ENCODE data around the gene PRDX5. TPM values are rescaled to one million over a fixed set of nuclear protein-coding genes. Genes with fewer than 3 reads are reported as not detected.

The PRDX5 gene
- total RNA-seq, 6 donors from 2014 or later = 146 to 493 (median 309) TPM

DNA sequence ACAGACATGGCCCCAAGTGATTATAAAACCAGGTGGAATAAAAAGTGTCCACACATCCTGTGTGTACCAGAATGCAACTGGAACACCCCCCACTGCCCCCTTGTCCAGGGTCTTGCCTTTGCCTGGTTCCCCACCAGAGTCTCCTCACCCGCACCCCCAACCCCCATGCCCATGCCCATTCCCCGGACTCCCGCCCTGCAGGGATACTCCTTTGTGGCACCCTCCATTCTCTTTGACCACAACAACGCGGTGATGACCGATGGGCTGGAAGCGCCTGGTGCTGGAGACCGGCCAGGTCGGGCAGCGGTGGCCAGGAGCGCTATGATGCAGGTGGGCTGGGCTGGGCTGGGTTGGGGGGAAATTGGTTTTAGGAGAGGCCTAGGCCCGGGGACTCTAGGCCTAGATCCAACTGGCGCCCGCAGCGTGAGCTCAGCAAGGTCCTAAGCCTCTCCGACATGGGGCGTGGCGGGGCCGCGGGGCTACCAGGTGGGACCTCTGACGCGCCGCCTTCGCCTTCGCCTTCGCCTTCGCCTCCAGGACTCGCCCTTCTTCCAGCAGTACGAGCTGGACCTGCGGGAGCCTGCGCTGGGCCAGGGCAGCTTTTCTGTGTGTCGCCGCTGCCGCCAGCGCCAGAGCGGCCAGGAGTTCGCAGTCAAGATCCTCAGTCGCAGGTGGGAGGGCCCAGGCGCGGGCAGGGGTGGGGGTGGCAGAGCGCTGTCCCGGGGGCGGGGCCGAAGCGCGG is 50.2 kb downstream of the PRDX5 start:
- 92 to 94% methylated on average over 35 to 46 of the region's 46 CpGs for WGBS, 2 donors
- TF ChIP-seq POLR2AphosphoS5 (IDR thresholded peaks at IDR 0.05) = no peak
- TF ChIP-seq POLR2A (IDR thresholded peaks at IDR 0.05) = no peak
- TF ChIP-seq EP300 (IDR thresholded peaks at IDR 0.05) = no peak
- TF ChIP-seq, protein P1, sequence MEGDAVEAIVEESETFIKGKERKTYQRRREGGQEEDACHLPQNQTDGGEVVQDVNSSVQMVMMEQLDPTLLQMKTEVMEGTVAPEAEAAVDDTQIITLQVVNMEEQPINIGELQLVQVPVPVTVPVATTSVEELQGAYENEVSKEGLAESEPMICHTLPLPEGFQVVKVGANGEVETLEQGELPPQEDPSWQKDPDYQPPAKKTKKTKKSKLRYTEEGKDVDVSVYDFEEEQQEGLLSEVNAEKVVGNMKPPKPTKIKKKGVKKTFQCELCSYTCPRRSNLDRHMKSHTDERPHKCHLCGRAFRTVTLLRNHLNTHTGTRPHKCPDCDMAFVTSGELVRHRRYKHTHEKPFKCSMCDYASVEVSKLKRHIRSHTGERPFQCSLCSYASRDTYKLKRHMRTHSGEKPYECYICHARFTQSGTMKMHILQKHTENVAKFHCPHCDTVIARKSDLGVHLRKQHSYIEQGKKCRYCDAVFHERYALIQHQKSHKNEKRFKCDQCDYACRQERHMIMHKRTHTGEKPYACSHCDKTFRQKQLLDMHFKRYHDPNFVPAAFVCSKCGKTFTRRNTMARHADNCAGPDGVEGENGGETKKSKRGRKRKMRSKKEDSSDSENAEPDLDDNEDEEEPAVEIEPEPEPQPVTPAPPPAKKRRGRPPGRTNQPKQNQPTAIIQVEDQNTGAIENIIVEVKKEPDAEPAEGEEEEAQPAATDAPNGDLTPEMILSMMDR (IDR thresholded peaks at IDR 0.05) = no peak
- peak in 1 of 2 donors; percentile 84 for DNase-seq
- ATAC-seq (ENCODE audit: low FRiP score in 2 of 2) = no peak
- H3K27me3 ChIP-seq = no peaks in the 10 kb centered on the region
- H3K27ac ChIP-seq = no peak overlapping the region
- no peak overlapping the region for H3K4me3 ChIP-seq
- no peaks in the 10 kb centered on the region for H3K9me3 ChIP-seq
- peaks cover 23 to 84% (median 78%) of the 10 kb centered on the region in 4 donors for H3K36me3 ChIP-seq
- no peaks in the 10 kb centered on the region for H3K4me1 ChIP-seq

DNA sequence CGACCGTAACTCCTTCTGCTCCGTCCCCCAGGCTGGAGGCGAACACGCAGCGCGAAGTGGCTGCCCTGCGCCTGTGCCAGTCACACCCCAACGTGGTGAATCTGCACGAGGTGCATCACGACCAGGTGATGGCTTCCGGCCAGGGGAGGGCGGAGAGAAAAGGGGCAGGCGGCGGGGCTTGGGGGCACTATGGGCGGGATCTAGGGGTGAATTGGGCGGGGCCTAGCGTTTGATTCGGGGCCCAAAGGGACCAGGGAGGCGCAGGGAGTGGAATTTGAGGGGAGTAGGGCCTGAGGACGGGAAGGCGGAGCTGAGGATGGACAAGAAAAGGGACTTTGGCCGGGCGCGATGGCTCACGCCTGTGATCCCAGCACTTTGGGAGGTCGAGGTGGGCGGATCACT is 50.8 kb downstream of the PRDX5 start:
- no peak for DNase-seq
- H3K36me3 ChIP-seq = peaks cover 19 to 79% (median 72%) of the 10 kb centered on the region in 4 donors
- no peak overlapping the region for H3K4me3 ChIP-seq
- no peaks in the 10 kb centered on the region for H3K9me3 ChIP-seq
- no peak for ATAC-seq (ENCODE audit: low FRiP score in 2 of 2)
- TF ChIP-seq POLR2A (IDR thresholded peaks at IDR 0.05) = no peak
- TF ChIP-seq POLR2AphosphoS5 (IDR thresholded peaks at IDR 0.05) = no peak
- TF ChIP-seq, protein P1 (IDR thresholded peaks at IDR 0.05) = no peak
- TF ChIP-seq EP300 (IDR thresholded peaks at IDR 0.05) = no peak
- no peaks in the 10 kb centered on the region for H3K27me3 ChIP-seq
- H3K27ac ChIP-seq = no peak overlapping the region
- 91 to 94% methylated on average over 25 to 28 of the region's 28 CpGs for WGBS, 2 donors
- H3K4me1 ChIP-seq = no peaks in the 10 kb centered on the region

DNA sequence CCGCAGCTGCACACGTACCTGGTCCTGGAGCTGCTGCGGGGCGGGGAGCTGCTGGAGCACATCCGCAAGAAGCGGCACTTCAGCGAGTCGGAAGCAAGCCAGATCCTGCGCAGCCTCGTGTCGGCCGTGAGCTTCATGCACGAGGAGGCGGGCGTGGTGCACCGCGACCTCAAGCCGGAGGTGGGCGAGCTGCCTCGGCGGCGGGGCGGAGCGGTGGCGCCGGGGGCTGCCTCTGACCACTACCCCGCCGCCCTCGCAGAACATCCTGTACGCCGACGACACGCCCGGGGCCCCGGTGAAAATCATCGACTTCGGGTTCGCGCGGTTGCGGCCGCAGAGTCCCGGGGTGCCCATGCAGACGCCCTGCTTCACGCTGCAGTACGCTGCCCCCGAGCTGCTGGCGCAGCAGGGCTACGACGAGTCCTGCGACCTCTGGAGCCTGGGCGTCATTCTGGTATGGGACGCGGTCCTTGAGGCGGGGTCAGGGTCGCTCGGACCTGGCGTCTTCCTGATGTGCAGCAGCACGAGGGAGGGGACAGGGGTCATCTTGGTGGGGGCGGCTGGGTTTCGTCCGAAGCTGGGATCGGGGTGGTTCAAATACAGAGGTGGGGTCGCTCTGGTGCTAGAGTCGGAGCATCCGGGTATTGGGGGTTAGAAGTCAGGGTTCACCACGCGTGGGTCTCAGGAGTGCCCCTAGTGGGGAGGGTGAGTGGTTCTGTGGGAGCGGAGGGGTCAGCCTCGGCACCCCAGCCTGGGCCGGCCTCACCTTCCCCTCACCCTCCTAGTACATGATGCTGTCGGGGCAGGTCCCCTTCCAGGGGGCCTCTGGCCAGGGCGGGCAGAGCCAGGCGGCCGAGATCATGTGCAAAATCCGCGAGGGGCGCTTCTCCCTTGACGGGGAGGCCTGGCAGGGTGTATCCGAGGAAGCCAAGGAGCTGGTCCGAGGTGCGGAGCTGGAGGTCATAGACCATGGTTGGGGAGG is 51.8 kb downstream of the PRDX5 start:
- Histone ChIP-seq H3K9me3 (no peaks in the 10 kb centered on the region), H3K27me3 (no peaks in the 10 kb centered on the region), H3K4me3 (no peak overlapping the region), H3K27ac (no peak overlapping the region), H3K4me1 (no peaks in the 10 kb centered on the region), H3K36me3 (peaks cover 16 to 70% (median 64%) of the 10 kb centered on the region in 4 donors)
- ATAC-seq (ENCODE audit: low FRiP score in 2 of 2) = no peak
- TF ChIP-seq POLR2A (IDR thresholded peaks at IDR 0.05) (no peak), POLR2AphosphoS5 (IDR thresholded peaks at IDR 0.05) (no peak), EP300 (IDR thresholded peaks at IDR 0.05) (no peak)
- TF ChIP-seq, protein P1 (IDR thresholded peaks at IDR 0.05) = no peak
- 92 to 93% methylated on average over 48 to 68 of the region's 82 CpGs for WGBS, 2 donors
- DNase-seq = peak in 1 of 2 donors; percentile 86

- TF ChIP-seq POLR2AphosphoS5 (IDR thresholded peaks at IDR 0.05) = no peak
- Histone ChIP-seq H3K4me1 (no peaks in the 10 kb centered on the region), H3K27ac (no peak overlapping the region), H3K36me3 (peaks cover 16 to 56% (median 50%) of the 10 kb centered on the region in 4 donors), H3K4me3 (no peak overlapping the region), H3K9me3 (no peaks in the 10 kb centered on the region), H3K27me3 (no peaks in the 10 kb centered on the region)
- ATAC-seq (ENCODE audit: low FRiP score in 2 of 2) = no peak
- 86 to 94% methylated on average over 10 to 22 of the region's 22 CpGs for WGBS, 2 donors
- no peak for DNase-seq
Measured at GRCh38 chr11:64371201-64371600, 53.3 kb downstream of the PRDX5 start.

Small RNA genes within 50 kb of the gene (small RNA-seq; reads per million reads assigned to genes)
- 0.13 to 0.31 (median 0.18) reads per million in 4 donors for gene MIR1237
- gene MIR7155 = 0.31 to 1.6 (median 0.71) reads per million in 4 donors
- gene RF00019 = 0 reads per million in 4 donors

Other genes starting within 250 kb of the PRDX5 start
- gene MACROD1, start 152.0 kb upstream of the PRDX5 start, total RNA-seq = 10 to 100 TPM; 16.7 to 59.7 (median 33.5) TPM
- 100 to 1,000 TPM in 1 of 6 donors, 10 to 100 TPM in 5; 37.8 to 132 (median 82.6) TPM for gene STIP1, start 131.9 kb upstream of the PRDX5 start, total RNA-seq
- gene FERMT3, start 111.4 kb upstream of the PRDX5 start, total RNA-seq = 100 to 1,000 TPM in 3 of 6 donors, 10 to 100 TPM in 3; 33.2 to 119 (median 89.3) TPM
- gene TRPT1, start 91.9 kb upstream of the PRDX5 start, total RNA-seq = 10 to 100 TPM; 27.2 to 69.1 (median 35.2) TPM
- gene NUDT22, start 91.8 kb upstream of the PRDX5 start, total RNA-seq = 10 to 100 TPM; 30.3 to 94.3 (median 68.0) TPM
- 10 to 100 TPM; 25.0 to 52.0 (median 39.2) TPM for gene DNAJC4, start 87.6 kb upstream of the PRDX5 start, total RNA-seq
- gene VEGFB, start 83.5 kb upstream of the PRDX5 start, total RNA-seq = 100 to 1,000 TPM in 3 of 6 donors, 10 to 100 TPM in 3; 25.1 to 171 (median 124) TPM
- 100 to 1,000 TPM in 1 of 6 donors, 10 to 100 TPM in 5; 40.9 to 132 (median 63.1) TPM for gene FKBP2, start 77.0 kb upstream of the PRDX5 start, total RNA-seq
- 100 to 1,000 TPM in 1 of 6 donors, 10 to 100 TPM in 5; 51.4 to 118 (median 60.3) TPM for gene PPP1R14B, start 71.2 kb upstream of the PRDX5 start, total RNA-seq
- 10 to 100 TPM; 19.5 to 55.5 (median 30.3) TPM for gene PLCB3, start 66.6 kb upstream of the PRDX5 start, total RNA-seq
- gene BAD, start 33.5 kb upstream of the PRDX5 start, total RNA-seq = 100 to 1,000 TPM in 2 of 6 donors, 10 to 100 TPM in 4; 59.7 to 150 (median 80.1) TPM
- 10 to 100 TPM in 5 of 6 donors, 1 to 10 TPM in 1; 7.3 to 48.1 (median 27.0) TPM for gene GPR137, start 32.3 kb upstream of the PRDX5 start, total RNA-seq
- under 1 TPM in 3 of 6 donors, not detected in 3; 0.17 to 0.55 (median 0.26) TPM for gene KCNK4, start 26.8 kb upstream of the PRDX5 start, total RNA-seq
- gene CATSPERZ, start 17.8 kb upstream of the PRDX5 start, total RNA-seq = 10 to 100 TPM in 1 of 6 donors, 1 to 10 TPM in 1, under 1 TPM in 2, not detected in 2; 0.51 to 62.9 (median 2.5) TPM
- 100 to 1,000 TPM in 1 of 6 donors, 10 to 100 TPM in 5; 42.7 to 109 (median 80.6) TPM for gene ESRRA, start 12.6 kb upstream of the PRDX5 start, total RNA-seq
- gene TRMT112, start 562 bp upstream of the PRDX5 start, total RNA-seq = 100 to 1,000 TPM; 110 to 215 (median 170) TPM
- 100 to 1,000 TPM in 1 of 6 donors, 10 to 100 TPM in 5; 12.6 to 138 (median 37.2) TPM for gene CCDC88B, start 22.1 kb downstream of the PRDX5 start, total RNA-seq
- gene RPS6KA4, start 41.0 kb downstream of the PRDX5 start, total RNA-seq = 10 to 100 TPM; 16.3 to 93.2 (median 46.7) TPM
- gene SLC22A11, start 237.8 kb downstream of the PRDX5 start, total RNA-seq = not detected

All from upper lobe of left lung (tissue), 6 donors.